VCaP (cell line): Measurements from ENCODE around the gene WDR89.

Experiments
- H3K27ac ChIP-seq: fragments of 450-650 bp; 2 replicates; pipeline ENCODE4 v1.5.1; 2017
- CTCF ChIP-seq: fragments of 450-650 bp; conservative IDR thresholded peaks from 2 replicates; pipeline ENCODE4 v1.5.1; 2017; ENCODE audit warnings: mild to moderate bottlenecking, moderate library complexity

Gene WDR89

DNA sequence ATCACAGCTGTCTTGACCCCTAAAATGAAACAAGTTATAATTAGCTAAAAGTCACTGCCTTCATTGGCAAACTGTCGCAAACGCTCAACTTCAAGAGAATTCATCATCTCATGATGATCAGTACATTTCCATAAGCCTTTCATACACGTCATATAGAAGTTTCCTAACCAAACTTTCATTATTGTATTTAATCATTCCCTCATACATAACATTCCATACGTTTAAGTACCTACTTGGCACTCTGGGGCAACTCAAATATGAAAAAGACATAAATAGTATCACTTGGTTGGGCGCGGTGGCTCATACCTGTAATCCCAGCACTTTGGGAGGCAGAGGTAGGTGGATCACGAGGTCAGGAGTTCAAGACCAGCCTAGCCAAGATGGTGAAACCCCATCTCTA is 86.1 kb downstream of the WDR89 start:
- no peak overlapping the region for H3K27ac ChIP-seq
- TF ChIP-seq CTCF = no peak

- no peak overlapping the region for H3K27ac ChIP-seq
- no peak for TF ChIP-seq CTCF
These were observed 90.3 kb downstream of the WDR89 start for GRCh38 chr14:63551332-63551731.

- TF ChIP-seq CTCF = no peak
These were observed 93.8 kb downstream of the WDR89 start for GRCh38 chr14:63547798-63548335.

More at GRCh38 chr14:63547798-63548335, 93.8 kb downstream of the WDR89 start:
- H3K27ac ChIP-seq = no peak overlapping the region
